ENCODE measurements around the gene RPS8. TPM values are rescaled to one million over a fixed set of nuclear protein-coding genes. Genes with fewer than 3 reads are reported as not detected.

RPS8 gene
- total RNA-seq, 1 donor from 2014 or later: 1,187 TPM

GRCh38 chr1:44801491-44802305 lies 26.4 kb downstream of the RPS8 start:
- Mint-ChIP-seq H3K4me1 (ENCODE audit: low read depth, unreplicated experiment) (peaks cover 21% of the 10 kb centered on the region), H3K27ac (ENCODE audit: unreplicated experiment) (peak overlapping the region; percentile 67), H3K9me3 (ENCODE audit: unreplicated experiment) (no peaks in the 10 kb centered on the region), H3K4me3 (ENCODE audit: unreplicated experiment) (peak overlapping the region; percentile 90), H3K27me3 (ENCODE audit: low read depth, unreplicated experiment) (no peaks in the 10 kb centered on the region), H3K36me3 (ENCODE audit: low read depth, unreplicated experiment) (peaks cover 21% of the 10 kb centered on the region)
- H3K27ac ChIP-seq (ENCODE audit: low read depth, low read length): no peak overlapping the region
- peak overlapping the region; percentile 99 for H3K4me2 ChIP-seq (ENCODE audit: low read length)
- peaks cover 36% of the 10 kb centered on the region for H3K36me3 ChIP-seq (ENCODE audit: insufficient read depth, low read length)
- DNase-seq (ENCODE audit: low read depth) (no peak), FAIRE-seq (no peak)
- H3K27me3 ChIP-seq (ENCODE audit: insufficient read depth, low read length): no peaks in the 10 kb centered on the region
- TF ChIP-seq EZH2 (IDR thresholded peaks at IDR 0.05; ENCODE audit: insufficient read depth, low read length) (no peak), CTCF (IDR thresholded peaks at IDR 0.05; ENCODE audit: insufficient read depth, low read depth, low read length) (no peak)
- peak overlapping the region; percentile 90 for H3K9ac ChIP-seq (ENCODE audit: low read length)
- H4K20me1 ChIP-seq (ENCODE audit: insufficient read depth, low read length): peaks cover 47% of the 10 kb centered on the region
- H3K4me1 ChIP-seq (ENCODE audit: insufficient read depth, low read length): peaks cover 36% of the 10 kb centered on the region
- H2AFZ ChIP-seq (ENCODE audit: low read depth, low read length): no peak overlapping the region
- peak overlapping the region; percentile 91 for H3K4me3 ChIP-seq (ENCODE audit: insufficient read depth, low read depth, low read length)
- H3K79me2 ChIP-seq (ENCODE audit: insufficient read depth, low read length): peaks cover 57% of the 10 kb centered on the region
- H3K9me3 ChIP-seq (ENCODE audit: insufficient read depth, low read depth, low read length): no peaks in the 10 kb centered on the region

- H3K9me3 ChIP-seq (ENCODE audit: insufficient read depth, low read depth, low read length): no peaks in the 10 kb centered on the region
- H3K27me3 ChIP-seq (ENCODE audit: insufficient read depth, low read length): no peaks in the 10 kb centered on the region
- Mint-ChIP-seq H3K27ac (ENCODE audit: unreplicated experiment) (peak overlapping the region; percentile 53), H3K27me3 (ENCODE audit: low read depth, unreplicated experiment) (no peaks in the 10 kb centered on the region), H3K36me3 (ENCODE audit: low read depth, unreplicated experiment) (peaks cover 26% of the 10 kb centered on the region), H3K4me3 (ENCODE audit: unreplicated experiment) (peak overlapping the region; percentile 90), H3K4me1 (ENCODE audit: low read depth, unreplicated experiment) (peaks cover 29% of the 10 kb centered on the region), H3K9me3 (ENCODE audit: unreplicated experiment) (no peaks in the 10 kb centered on the region)
- peaks cover 57% of the 10 kb centered on the region for H3K79me2 ChIP-seq (ENCODE audit: insufficient read depth, low read length)
- H3K27ac ChIP-seq (ENCODE audit: low read depth, low read length): no peak overlapping the region
- peak overlapping the region; percentile 90 for H3K9ac ChIP-seq (ENCODE audit: low read length)
- no peak for DNase-seq (ENCODE audit: low read depth)
- peaks cover 40% of the 10 kb centered on the region for H3K36me3 ChIP-seq (ENCODE audit: insufficient read depth, low read length)
- peak overlapping the region; percentile 99 for H3K4me2 ChIP-seq (ENCODE audit: low read length)
- peaks cover 48% of the 10 kb centered on the region for H4K20me1 ChIP-seq (ENCODE audit: insufficient read depth, low read length)
- no peak overlapping the region for H2AFZ ChIP-seq (ENCODE audit: low read depth, low read length)
- TF ChIP-seq CTCF (IDR thresholded peaks at IDR 0.05; ENCODE audit: insufficient read depth, low read depth, low read length) (no peak), EZH2 (IDR thresholded peaks at IDR 0.05; ENCODE audit: insufficient read depth, low read length) (no peak)
- H3K4me1 ChIP-seq (ENCODE audit: insufficient read depth, low read length): peaks cover 44% of the 10 kb centered on the region
- H3K4me3 ChIP-seq (ENCODE audit: insufficient read depth, low read depth, low read length): peak overlapping the region; percentile 91
- no peak for FAIRE-seq
These were observed 27.1 kb downstream of the RPS8 start for GRCh38 chr1:44802306-44803061.

Data from astrocyte (in vitro differentiated cells and primary cell).